GM21367 (cell line): ENCODE measurements around the gene MLLT10.
"Not testable (repeated sequence)": the region's sequence is repeated elsewhere in the genome, so short reads cannot be mapped to it uniquely, and the experiment has no call there.

Source experiments
- ATAC-seq: cut with Tn5 transposase; IDR thresholded peaks from one replicate; pipeline ENCODE4 v1.9.1; 2021; ENCODE audit not compliant: unreplicated experiment

MLLT10 gene

DNA sequence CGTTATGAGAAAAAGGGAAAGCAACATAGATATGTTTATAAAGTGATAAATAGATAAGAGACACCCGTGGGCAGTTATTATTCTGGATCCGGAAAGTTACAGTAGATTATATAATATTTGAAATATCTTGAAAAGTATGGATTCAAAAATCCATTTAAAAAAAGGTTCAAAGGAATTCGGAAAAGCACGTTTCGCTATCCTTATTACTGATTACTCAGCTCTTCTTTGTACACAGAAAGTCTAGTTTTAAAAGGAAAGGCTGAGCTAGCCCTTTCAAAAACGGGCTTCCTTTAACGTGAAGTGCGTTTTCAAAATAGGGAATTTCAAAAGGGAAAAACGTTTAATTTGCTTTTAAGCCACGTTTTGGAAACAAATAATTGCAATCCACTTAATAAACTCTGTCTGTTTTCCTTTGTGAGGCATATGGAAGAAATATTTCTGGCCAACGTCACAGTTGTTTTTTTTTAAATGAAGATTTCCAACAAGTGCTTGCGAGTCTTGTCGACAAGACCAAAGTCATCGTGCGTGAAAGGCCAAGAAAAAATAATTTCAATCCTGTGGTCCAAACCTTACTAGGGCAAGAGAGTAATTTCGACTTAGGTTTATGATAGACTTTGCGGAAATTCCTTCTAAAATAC, 6.3 kb upstream of the MLLT10 start:
- ATAC-seq = no peak

DNA sequence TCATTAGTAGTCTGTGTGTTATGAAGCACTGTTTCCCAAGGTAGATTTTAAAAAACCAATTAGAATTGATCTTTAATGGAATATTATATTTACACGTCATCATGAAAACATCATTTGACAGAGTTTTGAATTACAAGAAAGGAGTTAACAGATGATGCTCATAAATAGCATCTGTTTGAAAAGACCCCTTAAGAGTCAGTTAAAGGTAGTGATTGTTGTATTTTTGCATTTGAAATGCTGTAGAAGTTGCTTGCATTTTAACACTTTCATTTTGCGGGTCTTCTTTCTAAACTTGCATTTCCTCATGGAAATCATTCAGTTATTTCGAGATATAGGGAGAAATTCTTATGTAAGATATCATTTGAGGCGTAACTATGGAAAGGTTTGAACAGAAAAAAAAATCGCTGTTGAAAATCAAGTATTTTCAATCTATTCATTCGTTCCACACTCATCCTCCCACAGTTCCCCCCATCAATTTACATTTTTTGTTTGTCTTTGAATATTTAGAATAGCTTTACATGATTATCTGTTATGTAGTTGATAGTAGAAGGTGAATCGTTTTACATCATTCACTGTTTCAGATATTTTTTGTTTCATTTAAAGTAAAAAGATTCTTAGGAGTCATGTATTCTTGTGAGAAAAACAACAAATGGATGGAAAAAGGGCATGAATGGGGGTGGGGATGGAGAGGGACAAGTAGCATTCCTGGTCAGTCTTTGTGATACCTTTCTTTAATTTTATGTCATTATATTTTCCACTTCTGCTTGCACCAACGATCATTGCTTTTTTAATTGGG, 5.6 kb upstream of the MLLT10 start:
- no peak for ATAC-seq

- no peak for ATAC-seq
Observed at GRCh38 chr10:21529032-21529910, 4.8 kb upstream of the MLLT10 start.

DNA sequence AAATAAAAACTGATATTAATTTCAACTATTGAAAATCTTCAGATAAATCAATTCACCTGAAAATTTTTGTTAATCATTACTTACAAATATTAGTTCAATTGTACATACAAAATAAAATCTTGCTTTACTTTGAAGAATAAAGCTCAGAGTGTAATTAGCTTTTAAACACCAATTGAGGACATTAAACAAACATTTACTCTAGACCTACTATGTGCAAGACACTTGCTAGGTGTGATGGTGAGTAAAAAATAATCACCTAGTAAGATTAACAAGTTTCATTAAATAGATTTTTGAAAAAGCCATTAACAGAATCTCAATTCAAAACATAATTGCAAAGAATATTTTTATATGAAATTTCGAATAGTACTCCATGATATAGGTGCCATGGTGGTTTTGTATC, 3.9 kb upstream of the MLLT10 start:
- ATAC-seq = no peak

DNA sequence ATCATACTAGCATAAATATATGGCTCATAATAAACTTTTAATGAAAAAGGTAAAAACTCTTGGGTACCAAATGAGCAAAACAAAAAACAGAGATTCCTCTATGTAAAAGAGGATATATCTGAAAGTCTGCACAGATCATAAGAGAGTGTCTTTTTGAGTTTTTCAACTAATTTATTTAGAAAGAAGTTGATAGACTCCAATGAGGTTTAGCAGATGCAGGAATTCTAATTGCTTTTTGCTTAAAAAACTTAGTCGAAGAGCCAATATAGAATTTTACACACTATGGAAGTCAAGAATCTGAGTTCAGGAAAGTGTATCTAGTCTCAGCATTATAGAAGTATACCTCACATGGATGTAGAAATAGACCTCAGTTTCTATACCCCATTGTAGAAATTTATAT, 3.4 kb upstream of the MLLT10 start:
- ATAC-seq = no peak

DNA sequence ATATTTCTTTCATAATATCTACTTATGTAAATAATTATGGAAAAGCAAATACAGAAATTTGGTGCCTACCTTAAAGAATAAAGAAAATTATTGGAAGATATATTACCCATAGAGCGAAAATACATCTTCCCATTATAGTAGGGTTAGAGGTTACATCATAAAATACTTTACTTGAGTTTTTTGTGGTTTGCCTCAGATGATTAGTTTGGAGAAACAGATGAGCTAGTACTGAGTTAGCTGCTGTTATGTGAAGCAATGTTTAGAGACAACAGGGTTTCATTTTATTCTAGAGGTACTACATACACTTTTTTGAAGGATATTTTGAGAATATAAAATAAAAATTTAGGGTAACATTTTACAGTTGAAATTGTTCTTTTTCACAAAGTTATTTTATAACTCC, 2.9 kb upstream of the MLLT10 start:
- no peak for ATAC-seq

DNA sequence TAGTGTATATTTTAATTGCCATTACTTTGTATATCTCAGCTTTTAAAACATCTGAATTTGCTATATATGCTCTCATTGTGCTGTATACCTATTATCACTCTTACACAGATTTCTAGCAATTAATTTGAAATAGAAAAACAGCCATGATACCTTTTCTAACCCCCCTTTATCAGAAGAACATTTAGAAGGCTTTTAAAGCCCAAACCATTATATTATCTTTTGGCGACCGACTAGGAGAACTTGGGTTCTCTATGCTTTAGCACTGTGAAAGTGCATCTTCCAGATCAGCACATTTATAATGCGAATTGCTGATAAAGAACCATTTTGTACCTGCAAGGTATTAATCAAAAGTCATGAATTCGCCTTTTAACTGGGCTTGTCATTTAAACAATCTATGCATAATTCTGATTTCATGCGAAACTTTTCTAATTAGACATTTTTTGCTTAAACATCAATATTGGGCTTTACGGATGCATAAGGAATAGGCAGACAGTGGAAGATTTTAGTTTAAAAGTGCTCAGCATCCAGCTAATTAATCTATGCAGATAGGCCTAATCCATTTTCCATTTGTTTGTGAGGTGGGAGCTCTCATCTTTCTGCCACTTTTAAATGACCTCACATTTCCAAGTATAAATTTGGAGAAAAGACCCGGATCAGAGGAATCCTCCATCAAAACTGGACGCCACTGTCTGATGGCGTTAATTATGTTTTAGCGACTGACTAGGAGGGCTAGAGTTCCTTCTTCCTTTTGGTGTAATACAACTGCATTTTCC, 1.2 kb upstream of the MLLT10 start:
- ATAC-seq = no peak

DNA sequence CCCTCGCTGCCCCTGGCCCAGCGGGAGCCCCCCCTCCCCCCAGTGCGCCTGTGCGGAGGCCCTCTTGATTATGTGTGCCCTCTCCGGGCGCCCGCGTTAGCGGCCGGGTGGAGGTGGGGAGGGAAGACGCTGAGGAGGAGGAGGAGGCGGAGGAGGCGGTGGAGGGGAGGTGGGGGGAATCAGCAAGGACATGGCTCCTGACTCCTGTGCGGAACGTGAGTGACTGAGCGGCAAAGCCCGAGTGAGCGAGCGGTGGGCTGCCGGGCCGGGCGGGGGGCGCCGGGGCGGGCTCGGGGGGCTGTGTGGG, 201 bp downstream of the MLLT10 start:
- ATAC-seq = no peak

GRCh38 chr10:21534604-21535493, 817 bp downstream of the MLLT10 start:
- ATAC-seq = no peak

DNA sequence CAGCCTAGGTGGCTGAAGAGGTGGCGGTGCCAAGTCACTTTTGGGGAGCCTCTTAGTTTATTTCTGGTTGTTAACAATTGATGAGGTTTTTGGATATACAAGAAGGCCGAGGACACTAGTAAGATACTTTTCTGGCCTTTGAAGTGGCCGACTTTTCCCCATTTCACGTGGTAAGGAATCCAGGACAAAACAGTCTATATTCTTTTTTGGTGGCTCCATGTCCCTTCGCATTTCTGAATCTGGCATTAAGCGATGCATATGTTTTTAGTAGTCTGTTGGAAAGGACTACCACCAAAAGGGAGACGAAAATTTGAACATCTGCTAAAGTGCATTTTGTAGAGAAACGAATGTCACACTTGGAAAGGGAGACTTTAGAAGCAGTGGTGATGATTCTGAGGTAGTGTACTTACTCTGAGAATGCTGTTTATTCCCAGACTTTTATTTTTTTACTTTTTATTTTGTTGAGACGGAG, 1.5 kb downstream of the MLLT10 start:
- ATAC-seq = no peak

GRCh38 chr10:21535976-21536375, 1.9 kb downstream of the MLLT10 start:
- ATAC-seq = not testable (repeated sequence)

DNA sequence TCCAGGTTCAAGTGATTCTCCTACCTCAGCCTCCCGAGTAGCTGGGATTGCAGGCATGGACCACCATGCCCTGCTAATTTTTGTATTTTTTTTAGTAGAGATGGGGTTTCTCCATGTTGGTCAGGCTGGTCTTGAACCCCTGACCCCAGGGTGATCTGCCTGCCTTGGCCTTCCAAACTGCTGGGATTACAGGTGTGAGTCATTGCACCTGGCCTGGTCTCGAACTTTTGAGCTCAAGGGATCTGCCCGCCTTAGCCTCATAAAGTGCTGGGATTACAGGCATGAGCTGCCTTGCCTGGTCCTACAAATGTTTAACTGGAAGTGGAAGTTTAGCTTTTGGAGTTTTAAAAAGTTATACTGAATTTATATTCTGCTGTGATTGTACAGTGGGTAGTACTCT, 2.8 kb downstream of the MLLT10 start:
- ATAC-seq = no peak

- not testable (repeated sequence) for ATAC-seq
Observed at GRCh38 chr10:21540701-21541100, 6.7 kb downstream of the MLLT10 start.

- ATAC-seq = no peak
Observed at GRCh38 chr10:21547246-21547645, 13.2 kb downstream of the MLLT10 start.

GRCh38 chr10:21552638-21553037, 18.6 kb downstream of the MLLT10 start:
- ATAC-seq = no peak

- ATAC-seq = no peak
Observed at GRCh38 chr10:21556527-21556926, 22.5 kb downstream of the MLLT10 start.

DNA sequence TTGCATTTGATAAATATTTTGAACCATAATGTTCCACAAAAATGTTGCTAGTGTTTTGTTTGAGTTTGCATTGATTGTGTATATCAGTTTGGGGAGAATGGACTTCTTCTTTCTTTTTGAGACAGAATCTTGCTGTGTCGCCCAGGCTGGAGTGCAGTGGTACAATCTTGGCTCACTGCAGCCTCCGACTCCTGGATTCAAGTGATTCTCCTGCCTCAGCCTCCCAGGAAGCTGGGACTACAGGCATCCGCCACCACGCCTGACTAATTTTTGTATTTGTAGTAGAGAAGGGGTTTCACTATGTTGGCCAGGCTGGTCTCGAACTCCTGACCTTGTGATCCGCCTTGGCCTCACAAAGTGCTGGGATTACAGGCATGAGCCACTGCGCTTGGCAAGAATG, 25.0 kb downstream of the MLLT10 start:
- not testable (repeated sequence) for ATAC-seq

GRCh38 chr10:21570761-21571521, 36.9 kb downstream of the MLLT10 start:
- ATAC-seq = no peak

GRCh38 chr10:21572578-21572977, 38.5 kb downstream of the MLLT10 start:
- ATAC-seq = no peak
